GM21528 (cell line): ENCODE results near the gene ZNF280C.
"Not testable (repeated sequence)": the region's sequence is repeated elsewhere in the genome, so short reads cannot be mapped to it uniquely, and the experiment has no call there.

Source experiments
- ATAC-seq: cut with Tn5 transposase; IDR thresholded peaks from one replicate; pipeline ENCODE4 v1.9.1; 2021; ENCODE audit warnings: mild to moderate bottlenecking, moderate library complexity; ENCODE audit not compliant: unreplicated experiment, low FRiP score

The ZNF280C gene, protein sequence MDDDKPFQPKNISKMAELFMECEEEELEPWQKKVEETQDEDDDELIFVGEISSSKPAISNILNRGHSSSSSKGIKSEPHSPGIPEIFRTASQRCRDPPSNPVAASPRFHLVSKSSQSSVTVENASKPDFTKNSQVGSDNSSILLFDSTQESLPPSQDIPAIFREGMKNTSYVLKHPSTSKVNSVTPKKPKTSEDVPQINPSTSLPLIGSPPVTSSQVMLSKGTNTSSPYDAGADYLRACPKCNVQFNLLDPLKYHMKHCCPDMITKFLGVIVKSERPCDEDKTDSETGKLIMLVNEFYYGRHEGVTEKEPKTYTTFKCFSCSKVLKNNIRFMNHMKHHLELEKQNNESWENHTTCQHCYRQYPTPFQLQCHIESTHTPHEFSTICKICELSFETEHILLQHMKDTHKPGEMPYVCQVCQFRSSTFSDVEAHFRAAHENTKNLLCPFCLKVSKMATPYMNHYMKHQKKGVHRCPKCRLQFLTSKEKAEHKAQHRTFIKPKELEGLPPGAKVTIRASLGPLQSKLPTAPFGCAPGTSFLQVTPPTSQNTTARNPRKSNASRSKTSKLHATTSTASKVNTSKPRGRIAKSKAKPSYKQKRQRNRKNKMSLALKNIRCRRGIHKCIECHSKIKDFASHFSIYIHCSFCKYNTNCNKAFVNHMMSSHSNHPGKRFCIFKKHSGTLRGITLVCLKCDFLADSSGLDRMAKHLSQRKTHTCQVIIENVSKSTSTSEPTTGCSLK

GRCh38 chrX:130268449-130269170 lies at the start of gene ZNF280C:
ZNF280C (minus strand) TSS chrX:130268899; CDS start chrX:130260449, 8,450 bp downstream.
- ATAC-seq, result peak; percentile 97

DNA sequence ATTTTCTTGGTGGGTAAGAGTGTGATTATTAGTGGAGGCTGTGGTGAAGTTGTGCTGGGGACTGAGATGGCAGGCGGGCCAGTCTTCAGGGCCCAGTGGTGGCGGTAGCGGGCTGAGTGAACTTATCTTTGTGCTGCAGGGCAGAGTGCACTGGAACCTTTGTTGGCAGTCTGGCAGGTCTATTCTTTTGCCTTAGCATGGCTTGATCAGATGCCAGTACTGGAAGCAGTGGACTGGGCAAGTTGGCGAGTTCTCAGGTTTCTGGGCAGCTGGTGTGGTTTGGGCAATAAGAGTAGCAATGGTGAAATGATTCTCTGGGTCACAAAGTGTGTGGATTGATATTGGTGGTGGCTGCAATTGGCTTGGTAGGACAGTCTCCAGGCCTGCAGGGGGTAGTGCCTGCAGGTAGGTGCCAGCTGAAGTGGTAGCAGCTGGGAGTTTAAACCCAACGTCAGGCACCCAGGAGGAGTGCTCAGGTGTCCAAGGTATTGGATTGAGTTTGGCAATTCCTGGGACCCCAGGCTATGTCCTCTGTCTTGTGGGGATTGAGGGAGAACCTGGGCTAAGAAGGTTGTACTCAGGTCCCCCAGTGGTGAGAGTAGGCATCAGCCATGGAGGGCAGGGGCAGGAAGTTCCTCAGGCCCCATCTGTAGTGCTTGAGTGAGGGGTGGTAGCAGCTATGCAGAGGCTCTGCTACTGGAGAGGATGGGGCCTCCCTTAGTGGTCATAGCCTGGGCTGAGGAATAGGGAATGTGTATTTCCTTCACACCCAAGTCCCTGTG lies 36.1 kb upstream of the ZNF280C start:
- no peak for ATAC-seq

GRCh38 chrX:130301977-130302376 lies 33.3 kb upstream of the ZNF280C start:
- ATAC-seq, result no peak

GRCh38 chrX:130301405-130301804 lies 32.7 kb upstream of the ZNF280C start:
- ATAC-seq, result no peak

DNA sequence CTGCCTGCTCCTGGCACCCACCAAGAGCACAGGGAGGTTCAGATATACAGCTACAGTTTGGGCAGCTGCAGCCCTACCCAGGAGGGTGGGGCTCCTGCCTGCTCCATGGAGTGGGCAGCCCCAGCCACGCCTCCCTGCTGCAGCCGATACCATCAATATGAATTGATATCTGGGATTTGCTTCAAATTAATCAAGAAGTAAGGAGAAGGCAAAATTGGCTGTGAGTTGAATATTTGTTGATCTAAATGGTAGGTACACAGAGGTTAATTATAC lies 31.2 kb upstream of the ZNF280C start:
- no peak for ATAC-seq

GRCh38 chrX:130299279-130300009 lies 30.7 kb upstream of the ZNF280C start:
- ATAC-seq, result no peak

- ATAC-seq, result no peak
Measured at GRCh38 chrX:130296743-130297142, 28.0 kb upstream of the ZNF280C start.

DNA sequence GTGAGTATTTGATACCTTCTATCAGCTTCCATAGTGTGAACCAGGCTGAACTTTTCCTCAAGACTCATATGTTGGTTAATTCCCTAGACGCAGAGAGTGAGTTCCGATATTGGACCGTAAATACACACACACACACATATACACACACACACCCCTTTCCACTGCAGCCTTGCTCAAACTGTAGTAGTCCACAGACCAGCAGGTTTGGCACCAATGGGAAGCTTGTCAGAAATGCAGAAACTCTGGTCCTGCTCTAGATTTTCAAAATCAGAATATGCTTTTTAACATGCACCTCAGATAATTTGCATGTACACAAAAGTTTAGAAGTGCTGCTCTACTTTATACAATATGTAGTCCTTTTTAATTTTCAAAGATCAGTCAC lies 27.6 kb upstream of the ZNF280C start:
- ATAC-seq, result no peak

- no peak for ATAC-seq
Measured at GRCh38 chrX:130295519-130296296, 27.0 kb upstream of the ZNF280C start.

DNA sequence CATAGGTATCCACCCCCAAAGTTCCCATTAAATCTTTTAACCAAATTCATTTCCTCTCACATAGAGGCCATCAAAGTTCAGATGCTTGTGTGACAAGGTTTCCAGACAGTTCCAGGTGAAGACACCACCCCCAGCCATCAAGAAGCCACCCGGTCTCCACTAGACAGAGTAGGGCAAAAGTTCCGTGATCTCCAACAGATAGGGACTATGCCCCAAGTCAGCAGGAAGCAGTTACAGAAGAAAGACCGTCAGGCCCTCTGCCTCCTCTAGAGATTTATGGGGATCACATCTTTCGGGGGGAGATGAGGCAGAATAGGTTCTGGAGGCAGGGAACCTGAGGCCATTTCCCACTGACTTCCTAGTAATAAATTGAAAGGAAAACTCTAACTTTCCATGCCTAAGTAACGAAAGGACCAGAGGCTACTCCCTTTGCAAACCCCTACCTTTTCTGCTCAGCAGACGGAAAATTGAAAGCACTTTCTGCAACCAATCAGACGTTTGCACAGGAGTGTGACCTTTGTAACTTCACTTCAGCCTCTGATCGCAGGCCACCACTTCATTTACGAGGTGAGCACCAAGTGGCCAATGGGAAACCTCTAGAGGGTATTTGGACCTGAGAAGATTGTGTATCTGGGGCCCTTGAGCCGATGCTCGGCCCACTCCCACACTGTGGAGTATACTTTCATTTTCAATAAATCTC lies 18.5 kb upstream of the ZNF280C start:
- ATAC-seq, result no peak

- ATAC-seq, result no peak
Measured at GRCh38 chrX:130285710-130286109, 17.0 kb upstream of the ZNF280C start.

DNA sequence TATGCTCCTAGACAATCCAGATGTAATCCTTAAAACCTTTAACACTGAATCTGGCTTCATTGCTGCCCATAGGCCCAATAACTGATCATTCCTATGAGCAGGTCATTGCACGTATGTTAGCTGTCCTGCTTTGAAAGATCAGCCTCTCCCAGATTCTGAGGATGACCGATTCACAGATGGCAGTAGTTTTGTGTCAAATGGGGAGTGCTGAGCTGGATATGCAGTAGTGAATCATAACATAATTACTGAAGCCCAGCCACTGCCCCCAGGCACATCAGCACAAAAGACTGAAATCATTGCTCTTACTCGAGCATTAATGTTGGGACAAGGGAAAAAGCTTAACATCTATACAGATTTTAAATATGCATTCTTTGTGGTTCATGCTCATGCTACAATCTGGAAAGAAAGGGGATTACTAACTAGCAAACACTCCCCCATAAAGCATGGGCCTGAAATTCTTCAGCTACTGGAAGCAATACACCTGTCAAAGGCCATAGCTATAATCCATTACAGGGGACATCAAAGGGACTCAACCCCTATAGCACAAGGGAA lies 16.4 kb upstream of the ZNF280C start:
- no peak for ATAC-seq

DNA sequence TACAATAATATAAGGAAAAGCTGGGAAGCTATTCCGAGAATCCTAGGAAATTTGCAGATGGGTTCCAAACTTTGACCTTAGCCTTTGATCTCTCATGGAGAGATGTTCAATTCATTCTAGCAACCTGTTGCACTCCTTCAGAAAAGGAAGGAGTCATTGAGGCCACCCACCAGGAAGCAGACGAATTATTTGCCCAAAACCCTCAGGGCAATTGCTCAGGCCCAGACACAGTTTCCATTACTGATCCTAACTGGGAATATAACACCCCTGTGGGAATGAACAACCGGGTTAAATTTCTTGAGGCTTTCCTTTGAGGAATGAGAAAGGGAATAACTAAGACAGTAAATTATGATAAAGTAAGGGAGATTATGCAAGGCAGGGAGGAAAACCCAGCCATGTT lies 13.5 kb upstream of the ZNF280C start:
- no peak for ATAC-seq

DNA sequence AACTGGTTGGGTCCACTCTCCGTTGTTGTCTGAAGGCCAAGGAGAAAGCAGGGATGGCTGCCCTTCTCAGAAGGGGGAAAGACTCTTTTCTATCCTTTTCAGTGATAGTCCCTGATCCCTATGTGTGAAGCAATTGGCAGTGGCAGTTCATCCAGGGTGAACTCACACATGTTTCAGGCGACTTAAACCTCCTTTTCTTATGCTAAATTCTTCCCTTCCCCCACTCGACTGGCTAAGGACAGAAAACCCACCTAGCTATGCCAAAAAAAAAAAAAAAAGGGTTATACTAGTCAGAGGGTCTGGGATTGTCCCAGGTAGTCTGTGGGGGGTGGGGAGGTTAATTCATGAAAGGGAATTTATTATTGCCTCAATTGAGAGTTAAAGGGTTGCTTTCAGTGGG lies 12.2 kb upstream of the ZNF280C start:
- ATAC-seq, result no peak

DNA sequence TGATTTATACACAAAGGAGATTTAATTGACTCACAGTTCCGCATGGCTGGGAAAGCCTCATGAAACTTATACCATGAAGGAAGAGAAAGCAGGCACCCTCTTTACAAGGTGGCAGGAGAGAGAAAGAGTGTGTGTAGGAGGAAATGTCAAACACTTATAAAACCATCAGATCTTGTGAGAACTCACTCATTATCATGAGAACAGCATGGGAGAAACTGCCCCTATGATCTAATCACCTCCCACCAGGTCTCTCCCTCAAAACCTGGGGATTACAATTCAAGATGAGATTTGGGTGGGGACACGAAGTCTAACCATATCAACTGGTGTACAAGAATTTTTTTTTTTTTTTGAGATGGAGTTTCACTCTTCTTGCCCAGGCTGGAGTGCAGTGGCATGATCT lies 3.6 kb upstream of the ZNF280C start:
- ATAC-seq, result not testable (repeated sequence)

- ATAC-seq, result not testable (repeated sequence)
Measured at GRCh38 chrX:130269391-130269790, 692 bp upstream of the ZNF280C start.

GRCh38 chrX:130267956-130268448 lies 697 bp downstream of the ZNF280C start:
- peak; percentile 18 for ATAC-seq

DNA sequence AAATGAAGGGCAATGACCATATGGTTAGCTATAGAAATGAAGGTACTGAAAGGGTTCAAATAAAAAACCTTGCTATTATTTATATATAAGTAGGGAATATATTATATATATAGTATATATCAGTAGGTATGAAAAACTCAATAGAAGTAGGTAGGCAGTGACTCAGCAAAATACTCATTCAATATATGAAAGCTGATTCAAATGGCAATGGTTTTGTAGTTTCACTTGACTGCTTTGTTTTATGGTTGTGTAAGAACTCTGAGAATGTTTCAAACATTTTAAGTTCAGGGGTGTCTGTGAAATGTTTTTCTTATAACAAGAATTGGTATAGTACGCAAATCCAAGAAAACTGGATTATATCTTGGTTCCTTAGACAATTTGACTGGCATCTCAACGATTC lies 4.1 kb downstream of the ZNF280C start:
- ATAC-seq, result no peak
